ENCODE measurements around the gene SLC28A1. TPM values are rescaled to one million over a fixed set of nuclear protein-coding genes. Genes with fewer than 3 reads are reported as not detected.

The SLC28A1 gene
- total RNA-seq, 1 experiment from 2014 or later, result not detected

DNA sequence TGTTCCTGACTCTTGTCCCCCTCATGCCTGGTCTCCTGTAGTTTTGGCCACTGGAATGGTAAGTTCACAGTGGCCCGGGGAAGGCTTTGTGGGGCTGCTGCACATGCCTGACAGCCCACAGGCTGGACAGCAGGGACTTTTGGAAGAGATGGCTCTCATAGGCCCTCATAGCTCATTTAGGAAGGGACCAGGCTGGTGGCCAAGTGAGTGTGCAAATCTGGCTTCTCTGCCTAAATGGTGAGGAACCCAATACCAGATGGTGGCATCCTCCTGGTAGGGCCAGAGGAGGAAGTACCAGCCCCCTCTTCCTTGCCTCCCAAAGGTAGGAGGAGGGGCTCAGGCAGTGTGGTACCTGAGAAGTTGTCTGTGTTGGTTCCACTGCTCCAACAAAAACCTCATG lies 41.7 kb upstream of the SLC28A1 start:
- Histone ChIP-seq H2AFZ (ENCODE audit: low read depth, low read length, poor library complexity, severe bottlenecking) (no peak overlapping the region), H3K9me3 (ENCODE audit: control insufficient read depth in 1 of 2, insufficient read depth in 1 of 2, low read depth in 1 of 2, low read length in 2 of 2) (peaks cover 0 to 13% of the 10 kb centered on the region in 2 experiments; a peak in 2 of 4 replicates), H3K36me3 (ENCODE audit: control insufficient read depth in 1 of 2, insufficient read depth in 2 of 2, low read length in 2 of 2) (no peaks in the 10 kb centered on the region), H4K20me1 (ENCODE audit: insufficient read depth) (no peaks in the 10 kb centered on the region), H3K9me2 (ENCODE audit: insufficient read depth) (no peaks in the 10 kb centered on the region), H3K4me3 (replicated peaks in 1 of 2; ENCODE audit: low read depth in 1 of 2, low read length in 2 of 2) (no peak overlapping the region), H3K27me3 (ENCODE audit: insufficient read depth, low read length) (no peaks in the 10 kb centered on the region), H3K9ac (ENCODE audit: low read length) (no peak overlapping the region), H3K27ac (ENCODE audit: low read depth, low read length) (no peak overlapping the region), H3K79me2 (ENCODE audit: insufficient read depth, low read length) (no peaks in the 10 kb centered on the region), H3K4me1 (ENCODE audit: control insufficient read depth in 1 of 2, insufficient read depth in 2 of 2, low read length in 2 of 2) (peaks cover 13 to 27% of the 10 kb centered on the region in 2 experiments), H3K4me2 (ENCODE audit: low read length) (no peak overlapping the region)
- ChIA-PET POLR2A (no interaction called here), CTCF (interaction anchor here (1.6 kb wide), 1 partner anchor 85 kb away, joined by 3 read pairs; no protein-coding TSS in a partner anchor), RAD21 (ENCODE audit: low non-redundant PET in 1 of 2, low total read pairs in 2 of 2, uncharacterized antibody in 2 of 2, unreplicated experiment in 2 of 2) (no interaction called here)
- TF ChIP-seq ZBTB33 (IDR thresholded peaks at IDR 0.05; ENCODE audit: extremely low read depth, insufficient replicate concordance, low read length), result no peak
- TF ChIP-seq CTCF (IDR thresholded peaks at IDR 0.05 in 2 of 3, conservative IDR thresholded peaks at IDR 0.05 in 1 of 3; ENCODE audit: borderline replicate concordance in 1 of 3, insufficient read depth in 1 of 3, low read depth in 2 of 3, low read length in 2 of 3), result no peak
- no peak for TF ChIP-seq SP1 (IDR thresholded peaks at IDR 0.05; ENCODE audit: low read depth)
- TF ChIP-seq, protein P1, sequence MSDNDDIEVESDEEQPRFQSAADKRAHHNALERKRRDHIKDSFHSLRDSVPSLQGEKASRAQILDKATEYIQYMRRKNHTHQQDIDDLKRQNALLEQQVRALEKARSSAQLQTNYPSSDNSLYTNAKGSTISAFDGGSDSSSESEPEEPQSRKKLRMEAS (IDR thresholded peaks at IDR 0.05), result no peak
- no peak for TF ChIP-seq EZH2phosphoT487 (IDR thresholded peaks at IDR 0.05; ENCODE audit: borderline replicate concordance)
- no peak for TF ChIP-seq CBX3 (IDR thresholded peaks at IDR 0.05; ENCODE audit: low read depth)
- no peak for TF ChIP-seq ATF3 (IDR thresholded peaks at IDR 0.05)
- TF ChIP-seq, protein P2, sequence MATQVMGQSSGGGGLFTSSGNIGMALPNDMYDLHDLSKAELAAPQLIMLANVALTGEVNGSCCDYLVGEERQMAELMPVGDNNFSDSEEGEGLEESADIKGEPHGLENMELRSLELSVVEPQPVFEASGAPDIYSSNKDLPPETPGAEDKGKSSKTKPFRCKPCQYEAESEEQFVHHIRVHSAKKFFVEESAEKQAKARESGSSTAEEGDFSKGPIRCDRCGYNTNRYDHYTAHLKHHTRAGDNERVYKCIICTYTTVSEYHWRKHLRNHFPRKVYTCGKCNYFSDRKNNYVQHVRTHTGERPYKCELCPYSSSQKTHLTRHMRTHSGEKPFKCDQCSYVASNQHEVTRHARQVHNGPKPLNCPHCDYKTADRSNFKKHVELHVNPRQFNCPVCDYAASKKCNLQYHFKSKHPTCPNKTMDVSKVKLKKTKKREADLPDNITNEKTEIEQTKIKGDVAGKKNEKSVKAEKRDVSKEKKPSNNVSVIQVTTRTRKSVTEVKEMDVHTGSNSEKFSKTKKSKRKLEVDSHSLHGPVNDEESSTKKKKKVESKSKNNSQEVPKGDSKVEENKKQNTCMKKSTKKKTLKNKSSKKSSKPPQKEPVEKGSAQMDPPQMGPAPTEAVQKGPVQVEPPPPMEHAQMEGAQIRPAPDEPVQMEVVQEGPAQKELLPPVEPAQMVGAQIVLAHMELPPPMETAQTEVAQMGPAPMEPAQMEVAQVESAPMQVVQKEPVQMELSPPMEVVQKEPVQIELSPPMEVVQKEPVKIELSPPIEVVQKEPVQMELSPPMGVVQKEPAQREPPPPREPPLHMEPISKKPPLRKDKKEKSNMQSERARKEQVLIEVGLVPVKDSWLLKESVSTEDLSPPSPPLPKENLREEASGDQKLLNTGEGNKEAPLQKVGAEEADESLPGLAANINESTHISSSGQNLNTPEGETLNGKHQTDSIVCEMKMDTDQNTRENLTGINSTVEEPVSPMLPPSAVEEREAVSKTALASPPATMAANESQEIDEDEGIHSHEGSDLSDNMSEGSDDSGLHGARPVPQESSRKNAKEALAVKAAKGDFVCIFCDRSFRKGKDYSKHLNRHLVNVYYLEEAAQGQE (IDR thresholded peaks at IDR 0.05; ENCODE audit: low read depth), result no peak
- TF ChIP-seq FOSL1 (IDR thresholded peaks at IDR 0.05; ENCODE audit: low read depth), result no peak
- TF ChIP-seq SRF (IDR thresholded peaks at IDR 0.05; ENCODE audit: low read depth), result no peak
- TF ChIP-seq EZH2 (IDR thresholded peaks at IDR 0.05), result no peak
- no peak for TF ChIP-seq EGR1 (IDR thresholded peaks at IDR 0.05; ENCODE audit: low read depth)
- TF ChIP-seq YY1 (IDR thresholded peaks at IDR 0.05; ENCODE audit: extremely low read depth, insufficient replicate concordance, low read depth, low read length), result no peak
- TF ChIP-seq SIN3A (IDR thresholded peaks at IDR 0.05; ENCODE audit: low read depth), result no peak
- no peak for TF ChIP-seq POLR2AphosphoS5 (IDR thresholded peaks at IDR 0.05; ENCODE audit: low read depth, low read length)
- no peak for DNase-seq (ENCODE audit: low read depth, low spot score)
- intact Hi-C loops (cut with micrococcal nuclease), result loop anchor here (10.0 kb wide), 1 partner anchor 202 kb away; no protein-coding TSS in a partner anchor
- no peak for ATAC-seq
- BruUV-seq (replicated peaks), result no TSS peak
